GM10248 (cell line): ENCODE data around the gene ZCWPW2.

Source experiments
- CTCF ChIA-PET: fragments of 300-600 bp; sonication (Branson Sonifier 250); formaldehyde crosslinking; extraction: SDS; loops from one replicate; lab custom pipeline; 2021; ENCODE audit warnings: antibody characterized with exemption; lab: Yijun Ruan, JAX
- POLR2A ChIA-PET: fragments of 350-650 bp; sonication (Branson Sonifier 250); formaldehyde crosslinking; extraction: SDS; loops from one replicate; lab custom pipeline; 2020; ENCODE audit warnings: antibody characterized with exemption; lab: Yijun Ruan, JAX
- DNase-seq: peaks from one replicate; pipeline ENCODE4 v3.0.0; 2012; ENCODE audit errors: extremely low spot score
- CTCF ChIP-seq: IDR thresholded peaks from 2 replicates; pipeline ENCODE4 v1.5.1; 2012; ENCODE audit warnings: mild to moderate bottlenecking, low read depth; ENCODE audit errors: extremely low read depth, missing control alignments, control extremely low read depth

The ZCWPW2 gene

GRCh38 chr3:28544831-28545230, 196.3 kb downstream of the ZCWPW2 start:
- CTCF ChIA-PET, result no interaction called here
- POLR2A ChIA-PET, result no interaction called here
- DNase-seq, result no peak
- no peak for TF ChIP-seq CTCF

- TF ChIP-seq CTCF, result no peak
- DNase-seq, result no peak
- POLR2A ChIA-PET, result no interaction called here
- CTCF ChIA-PET, result no interaction called here
Observed at GRCh38 chr3:28547677-28548076, 199.2 kb downstream of the ZCWPW2 start.

- DNase-seq, result no peak
- TF ChIP-seq CTCF, result no peak
- CTCF ChIA-PET, result no interaction called here
- POLR2A ChIA-PET, result interaction anchor here (0.6 kb wide), 1 partner anchor 10 kb away, joined by 3 read pairs; no protein-coding TSS in a partner anchor
Observed at GRCh38 chr3:28553175-28553574, 204.7 kb downstream of the ZCWPW2 start.

GRCh38 chr3:28556195-28556594, 207.7 kb downstream of the ZCWPW2 start:
- CTCF ChIA-PET, result interaction anchor here (1.2 kb wide), 2 partner anchors 8 to 13 kb away, joined by 3 to 4 read pairs; no protein-coding TSS in a partner anchor
- no peak for DNase-seq
- POLR2A ChIA-PET, result no interaction called here
- no peak for TF ChIP-seq CTCF

GRCh38 chr3:28564211-28564610, 215.7 kb downstream of the ZCWPW2 start:
- no peak for TF ChIP-seq CTCF
- ChIA-PET POLR2A (no interaction called here), CTCF (interaction anchor here (1.1 kb wide), 1 partner anchor 9 kb away, joined by 4 read pairs; no protein-coding TSS in a partner anchor)
- DNase-seq, result no peak

GRCh38 chr3:28569357-28569756, 220.8 kb downstream of the ZCWPW2 start:
- ChIA-PET POLR2A (no interaction called here), CTCF (interaction anchor here (1.3 to 2.1 kb wide), 3 partner anchors 12 to 26 kb away, joined by 4 to 7 read pairs (median 5); no protein-coding TSS in a partner anchor)
- TF ChIP-seq CTCF, result no peak
- no peak for DNase-seq
